ENCODE data around the gene GMDS.

GMDS gene

GRCh38 chr6:1906014-1906413 is 339.4 kb downstream of the GMDS start:
- H3K27me3 ChIP-seq (ENCODE audit: insufficient read depth, low read length), result no peaks in the 10 kb centered on the region
- no peaks in the 10 kb centered on the region for H3K79me2 ChIP-seq (ENCODE audit: control insufficient read depth, insufficient read depth, low read length, unreplicated experiment)
- no peaks in the 10 kb centered on the region for H3K36me3 ChIP-seq (ENCODE audit: insufficient read depth, low read length)
- peaks cover 9% of the 10 kb centered on the region for H3K4me1 ChIP-seq (ENCODE audit: control insufficient read depth, insufficient read depth, low read length, unreplicated experiment)
- H2AFZ ChIP-seq (ENCODE audit: low read length, unreplicated experiment), result no peak overlapping the region
- H3K4me3 ChIP-seq (ENCODE audit: low read depth, low read length), result no peak overlapping the region
- no peak overlapping the region for H3K27ac ChIP-seq (ENCODE audit: low read depth, low read length)

- Histone ChIP-seq H3K27me3 (ENCODE audit: insufficient read depth, low read length) (no peaks in the 10 kb centered on the region), H3K36me3 (ENCODE audit: insufficient read depth, low read length) (no peaks in the 10 kb centered on the region), H3K4me1 (ENCODE audit: control insufficient read depth, insufficient read depth, low read length, unreplicated experiment) (no peaks in the 10 kb centered on the region), H3K79me2 (ENCODE audit: control insufficient read depth, insufficient read depth, low read length, unreplicated experiment) (no peaks in the 10 kb centered on the region), H3K27ac (ENCODE audit: low read depth, low read length) (no peak overlapping the region), H2AFZ (ENCODE audit: low read length, unreplicated experiment) (no peak overlapping the region), H3K4me3 (ENCODE audit: low read depth, low read length) (no peak overlapping the region)
Observed at GRCh38 chr6:1904898-1905297, 340.5 kb downstream of the GMDS start.

DNA sequence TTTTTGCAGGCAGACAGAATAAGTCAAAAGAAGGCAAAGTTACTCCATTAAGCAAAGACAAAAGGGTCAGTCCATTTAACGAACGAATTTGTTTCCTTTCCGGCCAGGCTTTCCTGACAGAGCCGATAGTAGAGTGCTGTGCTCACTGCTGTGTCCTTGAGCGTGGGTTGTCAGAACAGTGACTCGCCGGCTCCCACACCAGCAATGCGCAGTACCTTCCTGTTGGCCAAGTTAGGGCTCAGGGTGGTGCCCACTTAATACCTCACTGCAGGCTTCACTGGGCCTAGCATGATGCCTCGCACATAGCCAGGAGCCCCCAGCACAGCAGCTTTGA is 341.0 kb downstream of the GMDS start:
- H2AFZ ChIP-seq (ENCODE audit: low read length, unreplicated experiment), result no peak overlapping the region
- no peaks in the 10 kb centered on the region for H3K79me2 ChIP-seq (ENCODE audit: control insufficient read depth, insufficient read depth, low read length, unreplicated experiment)
- H3K27me3 ChIP-seq (ENCODE audit: insufficient read depth, low read length), result no peaks in the 10 kb centered on the region
- H3K27ac ChIP-seq (ENCODE audit: low read depth, low read length), result no peak overlapping the region
- H3K36me3 ChIP-seq (ENCODE audit: insufficient read depth, low read length), result no peaks in the 10 kb centered on the region
- H3K4me1 ChIP-seq (ENCODE audit: control insufficient read depth, insufficient read depth, low read length, unreplicated experiment), result no peaks in the 10 kb centered on the region
- no peak overlapping the region for H3K4me3 ChIP-seq (ENCODE audit: low read depth, low read length)

DNA sequence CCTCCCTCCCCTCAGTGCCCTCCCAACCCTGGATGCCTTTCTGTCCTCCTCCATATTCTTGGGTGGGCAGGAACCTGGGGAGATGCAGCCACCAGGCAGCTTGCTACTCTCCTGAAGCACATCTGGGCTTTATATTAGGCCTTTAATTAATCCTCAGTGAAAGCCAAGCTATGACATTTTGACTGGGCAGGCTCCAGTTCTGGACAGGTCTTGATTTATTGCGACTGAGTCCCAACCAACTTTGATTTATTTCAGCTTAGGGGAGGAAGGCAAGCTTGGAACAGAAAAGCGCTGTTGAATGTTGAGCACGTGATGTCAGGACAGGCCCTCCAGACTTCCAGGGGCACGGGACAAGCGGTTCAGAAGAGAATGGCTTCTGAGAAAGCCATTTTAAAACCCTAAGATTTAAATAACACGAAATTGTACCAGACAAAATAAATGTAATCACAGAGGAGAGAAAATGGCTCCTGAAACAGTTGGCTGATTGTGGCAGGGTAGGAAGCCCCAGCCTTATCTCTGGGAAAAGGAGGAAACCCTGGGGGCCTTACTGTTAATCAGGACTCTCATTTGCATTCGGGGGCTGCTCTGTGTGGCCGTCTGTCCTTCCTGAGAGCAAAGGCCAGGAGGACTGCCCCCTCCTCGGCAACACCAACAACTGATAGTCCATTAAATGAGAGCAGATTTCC is 341.5 kb downstream of the GMDS start:
- H3K4me1 ChIP-seq (ENCODE audit: control insufficient read depth, insufficient read depth, low read length, unreplicated experiment), result no peaks in the 10 kb centered on the region
- H3K27ac ChIP-seq (ENCODE audit: low read depth, low read length), result no peak overlapping the region
- H3K36me3 ChIP-seq (ENCODE audit: insufficient read depth, low read length), result no peaks in the 10 kb centered on the region
- no peaks in the 10 kb centered on the region for H3K79me2 ChIP-seq (ENCODE audit: control insufficient read depth, insufficient read depth, low read length, unreplicated experiment)
- H2AFZ ChIP-seq (ENCODE audit: low read length, unreplicated experiment), result no peak overlapping the region
- H3K4me3 ChIP-seq (ENCODE audit: low read depth, low read length), result no peak overlapping the region
- H3K27me3 ChIP-seq (ENCODE audit: insufficient read depth, low read length), result no peaks in the 10 kb centered on the region

DNA sequence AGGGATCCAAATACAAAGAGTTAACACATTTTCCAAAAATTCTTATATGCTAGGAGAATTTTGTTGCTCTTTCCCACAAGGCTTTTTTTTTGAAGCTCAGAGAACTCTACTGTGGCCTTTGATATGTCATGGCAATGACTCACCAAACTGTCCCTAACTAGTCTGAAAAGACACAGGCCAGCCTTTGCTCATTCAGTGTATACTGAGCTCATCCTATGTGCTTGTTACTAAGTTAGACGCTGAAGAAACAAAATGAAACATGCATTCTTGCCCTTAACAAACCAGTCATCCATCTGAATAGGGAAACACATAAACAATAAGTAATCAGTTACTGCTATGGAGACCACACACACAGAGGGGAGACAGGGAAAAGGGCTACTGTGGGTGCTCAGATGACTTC is 343.8 kb downstream of the GMDS start:
- H3K4me1 ChIP-seq (ENCODE audit: control insufficient read depth, insufficient read depth, low read length, unreplicated experiment), result no peaks in the 10 kb centered on the region
- no peak overlapping the region for H3K4me3 ChIP-seq (ENCODE audit: low read depth, low read length)
- no peak overlapping the region for H2AFZ ChIP-seq (ENCODE audit: low read length, unreplicated experiment)
- H3K36me3 ChIP-seq (ENCODE audit: insufficient read depth, low read length), result no peaks in the 10 kb centered on the region
- no peaks in the 10 kb centered on the region for H3K79me2 ChIP-seq (ENCODE audit: control insufficient read depth, insufficient read depth, low read length, unreplicated experiment)
- H3K27me3 ChIP-seq (ENCODE audit: insufficient read depth, low read length), result no peaks in the 10 kb centered on the region
- H3K27ac ChIP-seq (ENCODE audit: low read depth, low read length), result no peak overlapping the region

DNA sequence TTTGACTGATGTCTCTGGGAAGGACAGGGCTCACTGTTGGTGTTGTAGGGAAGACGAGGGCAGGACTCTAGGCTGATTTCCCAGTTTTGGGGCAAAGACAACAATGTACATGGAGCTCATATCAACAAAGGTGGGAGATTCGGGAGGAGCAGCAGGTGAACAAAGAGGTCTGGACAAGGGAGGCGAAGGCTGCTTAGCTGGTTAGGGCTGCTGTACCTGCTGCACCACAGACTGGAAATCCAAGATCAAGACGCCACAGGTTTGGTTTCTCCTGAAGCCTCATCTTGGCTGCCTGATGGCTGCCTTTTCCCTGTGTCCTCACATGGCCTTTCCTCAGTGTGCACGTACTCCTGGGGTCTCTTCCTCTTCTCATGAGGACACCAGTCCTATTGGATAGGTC is 348.5 kb downstream of the GMDS start:
- Histone ChIP-seq H3K36me3 (ENCODE audit: insufficient read depth, low read length) (no peaks in the 10 kb centered on the region), H3K79me2 (ENCODE audit: control insufficient read depth, insufficient read depth, low read length, unreplicated experiment) (no peaks in the 10 kb centered on the region), H3K27me3 (ENCODE audit: insufficient read depth, low read length) (no peaks in the 10 kb centered on the region), H2AFZ (ENCODE audit: low read length, unreplicated experiment) (no peak overlapping the region), H3K27ac (ENCODE audit: low read depth, low read length) (no peak overlapping the region), H3K4me1 (ENCODE audit: control insufficient read depth, insufficient read depth, low read length, unreplicated experiment) (no peaks in the 10 kb centered on the region), H3K4me3 (ENCODE audit: low read depth, low read length) (no peak overlapping the region)

GRCh38 chr6:1895721-1896120 is 349.7 kb downstream of the GMDS start:
- no peaks in the 10 kb centered on the region for H3K4me1 ChIP-seq (ENCODE audit: control insufficient read depth, insufficient read depth, low read length, unreplicated experiment)
- H3K27ac ChIP-seq (ENCODE audit: low read depth, low read length), result no peak overlapping the region
- no peaks in the 10 kb centered on the region for H3K27me3 ChIP-seq (ENCODE audit: insufficient read depth, low read length)
- no peaks in the 10 kb centered on the region for H3K36me3 ChIP-seq (ENCODE audit: insufficient read depth, low read length)
- no peak overlapping the region for H3K4me3 ChIP-seq (ENCODE audit: low read depth, low read length)
- H2AFZ ChIP-seq (ENCODE audit: low read length, unreplicated experiment), result no peak overlapping the region
- no peaks in the 10 kb centered on the region for H3K79me2 ChIP-seq (ENCODE audit: control insufficient read depth, insufficient read depth, low read length, unreplicated experiment)

DNA sequence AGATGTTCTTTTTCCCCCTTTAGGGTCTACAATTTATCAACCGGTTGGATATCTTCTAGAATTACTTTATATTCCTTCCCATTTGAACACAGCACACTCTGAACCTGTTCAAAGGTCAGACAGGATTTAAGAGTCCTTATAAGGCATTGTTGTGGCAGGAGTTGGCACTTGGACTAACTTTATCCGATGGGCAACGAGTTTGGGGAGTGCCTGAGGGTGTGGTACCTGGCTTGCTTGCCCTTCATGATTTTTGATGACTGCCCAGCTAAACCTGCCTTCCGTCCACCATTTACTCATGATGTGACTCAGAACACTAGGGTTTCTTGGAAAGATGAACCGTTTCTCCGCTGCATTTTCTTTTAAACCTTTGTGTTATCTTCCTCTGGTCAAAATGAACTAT is 350.5 kb downstream of the GMDS start:
- no peaks in the 10 kb centered on the region for H3K79me2 ChIP-seq (ENCODE audit: control insufficient read depth, insufficient read depth, low read length, unreplicated experiment)
- no peaks in the 10 kb centered on the region for H3K36me3 ChIP-seq (ENCODE audit: insufficient read depth, low read length)
- H3K4me3 ChIP-seq (ENCODE audit: low read depth, low read length), result no peak overlapping the region
- H2AFZ ChIP-seq (ENCODE audit: low read length, unreplicated experiment), result no peak overlapping the region
- H3K27me3 ChIP-seq (ENCODE audit: insufficient read depth, low read length), result no peaks in the 10 kb centered on the region
- H3K4me1 ChIP-seq (ENCODE audit: control insufficient read depth, insufficient read depth, low read length, unreplicated experiment), result no peaks in the 10 kb centered on the region
- H3K27ac ChIP-seq (ENCODE audit: low read depth, low read length), result no peak overlapping the region

DNA sequence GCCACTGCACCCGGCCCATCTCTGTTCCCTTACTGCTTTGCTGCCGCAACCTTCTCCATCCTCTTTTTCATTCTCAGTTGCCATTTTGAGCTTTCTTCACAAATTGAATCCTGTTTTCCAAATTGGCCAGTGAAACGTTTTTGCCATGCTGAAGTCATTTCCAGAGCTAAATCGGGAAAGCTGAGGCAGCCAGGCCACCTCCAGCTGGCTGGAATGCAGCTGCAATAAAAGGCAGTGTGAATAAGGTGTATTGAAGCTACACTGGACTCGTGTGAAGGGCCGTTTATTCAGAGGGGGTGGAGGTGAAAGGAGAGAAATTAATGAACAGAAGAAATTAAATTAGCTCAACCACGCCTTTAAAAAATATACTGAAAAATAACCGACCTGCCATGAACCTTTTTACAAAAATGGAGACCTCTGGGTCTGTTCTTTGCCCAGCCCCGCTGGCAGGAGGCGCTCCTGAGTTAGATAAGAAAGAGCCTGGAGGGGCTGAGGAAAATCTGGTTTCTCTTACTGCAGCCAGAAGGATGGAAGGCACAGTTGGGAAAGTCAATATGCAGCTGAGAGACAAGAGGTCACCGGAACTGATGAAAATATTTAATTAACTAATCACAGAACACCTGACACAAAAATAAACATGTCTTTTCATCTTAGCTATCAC is 351.8 kb downstream of the GMDS start:
- no peaks in the 10 kb centered on the region for H3K79me2 ChIP-seq (ENCODE audit: control insufficient read depth, insufficient read depth, low read length, unreplicated experiment)
- H3K36me3 ChIP-seq (ENCODE audit: insufficient read depth, low read length), result no peaks in the 10 kb centered on the region
- no peak overlapping the region for H3K27ac ChIP-seq (ENCODE audit: low read depth, low read length)
- no peaks in the 10 kb centered on the region for H3K4me1 ChIP-seq (ENCODE audit: control insufficient read depth, insufficient read depth, low read length, unreplicated experiment)
- no peak overlapping the region for H2AFZ ChIP-seq (ENCODE audit: low read length, unreplicated experiment)
- no peak overlapping the region for H3K4me3 ChIP-seq (ENCODE audit: low read depth, low read length)
- no peaks in the 10 kb centered on the region for H3K27me3 ChIP-seq (ENCODE audit: insufficient read depth, low read length)

GRCh38 chr6:1892716-1893115 is 352.7 kb downstream of the GMDS start:
- Histone ChIP-seq H2AFZ (ENCODE audit: low read length, unreplicated experiment) (no peak overlapping the region), H3K27ac (ENCODE audit: low read depth, low read length) (no peak overlapping the region), H3K4me1 (ENCODE audit: control insufficient read depth, insufficient read depth, low read length, unreplicated experiment) (no peaks in the 10 kb centered on the region), H3K27me3 (ENCODE audit: insufficient read depth, low read length) (no peaks in the 10 kb centered on the region), H3K36me3 (ENCODE audit: insufficient read depth, low read length) (no peaks in the 10 kb centered on the region), H3K79me2 (ENCODE audit: control insufficient read depth, insufficient read depth, low read length, unreplicated experiment) (no peaks in the 10 kb centered on the region), H3K4me3 (ENCODE audit: low read depth, low read length) (no peak overlapping the region)

GRCh38 chr6:1890987-1891386 is 354.4 kb downstream of the GMDS start:
- Histone ChIP-seq H3K27ac (ENCODE audit: low read depth, low read length) (no peak overlapping the region), H3K4me3 (ENCODE audit: low read depth, low read length) (no peak overlapping the region), H3K4me1 (ENCODE audit: control insufficient read depth, insufficient read depth, low read length, unreplicated experiment) (no peaks in the 10 kb centered on the region)

More at GRCh38 chr6:1890987-1891386, 354.4 kb downstream of the GMDS start:
- H2AFZ ChIP-seq (ENCODE audit: low read length, unreplicated experiment), result no peak overlapping the region
- H3K79me2 ChIP-seq (ENCODE audit: control insufficient read depth, insufficient read depth, low read length, unreplicated experiment), result no peaks in the 10 kb centered on the region
- no peaks in the 10 kb centered on the region for H3K27me3 ChIP-seq (ENCODE audit: insufficient read depth, low read length)
- H3K36me3 ChIP-seq (ENCODE audit: insufficient read depth, low read length), result no peaks in the 10 kb centered on the region

All from ACC112 (cell line).